ENCODE data around the gene EPHA2. TPM values are rescaled to one million over a fixed set of nuclear protein-coding genes. Genes with fewer than 3 reads are reported as not detected.
A peak's percentile ranks its signal among the peaks of the same experiment; 100 is the strongest.
"Not testable (repeated sequence)": the region's sequence is repeated elsewhere in the genome, so short reads cannot be mapped to it uniquely, and the experiment has no call there.

Gene EPHA2
- total RNA-seq, 1 donor from 2014 or later, result 28.3 TPM

DNA sequence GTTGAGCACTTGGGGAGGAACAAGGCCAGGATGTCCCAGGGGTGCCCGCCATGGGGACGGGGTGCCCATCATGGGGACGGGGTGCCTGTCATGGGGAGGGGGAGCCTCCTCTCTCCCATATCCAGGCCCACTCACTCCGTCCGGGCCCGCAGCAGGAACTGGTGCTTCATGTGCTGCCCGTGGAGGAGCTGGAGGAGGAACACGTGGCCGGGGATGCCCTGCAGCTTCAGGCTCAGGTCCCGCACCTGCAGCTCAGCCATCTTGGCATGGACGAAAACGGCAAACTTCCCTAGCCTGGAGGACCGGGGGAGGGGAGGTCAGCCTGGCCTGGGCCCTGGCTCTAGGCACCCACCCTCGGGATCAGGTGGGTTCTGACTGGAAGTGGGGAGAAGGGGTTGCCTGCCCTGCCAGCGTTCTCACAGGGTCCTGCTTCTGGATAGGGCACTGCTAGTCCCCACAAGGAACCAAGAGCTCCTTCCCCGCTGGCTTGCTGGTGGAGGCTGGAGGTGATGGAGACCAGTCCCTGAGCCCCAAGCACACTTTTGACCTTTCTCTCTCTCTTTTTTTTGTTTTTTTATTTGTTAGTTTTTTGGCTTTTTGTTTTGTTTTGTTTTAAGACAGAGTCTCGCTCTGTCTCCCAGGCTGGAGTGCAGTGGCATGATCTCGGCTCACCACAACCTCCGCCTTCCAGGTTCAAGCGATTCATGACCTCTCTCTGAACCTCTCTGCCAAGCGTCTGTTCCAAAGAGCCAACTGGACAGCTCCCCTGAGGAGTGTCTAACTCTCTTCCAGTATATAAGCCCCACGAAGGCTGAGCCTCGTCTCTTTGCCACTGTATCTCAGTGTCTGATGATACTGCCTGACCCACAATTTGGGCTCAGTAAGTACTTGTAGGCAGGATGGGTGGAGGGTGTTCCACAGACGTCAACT is 46.7 kb upstream of the EPHA2 start:
- H3K27me3 Mint-ChIP-seq, result no peaks in the 10 kb centered on the region
- H3K4me1 Mint-ChIP-seq (ENCODE audit: low read depth), result peaks cover 3% of the 10 kb centered on the region
- TF ChIP-seq, protein P1, sequence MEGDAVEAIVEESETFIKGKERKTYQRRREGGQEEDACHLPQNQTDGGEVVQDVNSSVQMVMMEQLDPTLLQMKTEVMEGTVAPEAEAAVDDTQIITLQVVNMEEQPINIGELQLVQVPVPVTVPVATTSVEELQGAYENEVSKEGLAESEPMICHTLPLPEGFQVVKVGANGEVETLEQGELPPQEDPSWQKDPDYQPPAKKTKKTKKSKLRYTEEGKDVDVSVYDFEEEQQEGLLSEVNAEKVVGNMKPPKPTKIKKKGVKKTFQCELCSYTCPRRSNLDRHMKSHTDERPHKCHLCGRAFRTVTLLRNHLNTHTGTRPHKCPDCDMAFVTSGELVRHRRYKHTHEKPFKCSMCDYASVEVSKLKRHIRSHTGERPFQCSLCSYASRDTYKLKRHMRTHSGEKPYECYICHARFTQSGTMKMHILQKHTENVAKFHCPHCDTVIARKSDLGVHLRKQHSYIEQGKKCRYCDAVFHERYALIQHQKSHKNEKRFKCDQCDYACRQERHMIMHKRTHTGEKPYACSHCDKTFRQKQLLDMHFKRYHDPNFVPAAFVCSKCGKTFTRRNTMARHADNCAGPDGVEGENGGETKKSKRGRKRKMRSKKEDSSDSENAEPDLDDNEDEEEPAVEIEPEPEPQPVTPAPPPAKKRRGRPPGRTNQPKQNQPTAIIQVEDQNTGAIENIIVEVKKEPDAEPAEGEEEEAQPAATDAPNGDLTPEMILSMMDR (IDR thresholded peaks at IDR 0.05; ENCODE audit: unreplicated experiment), result no peak
- H3K9me3 Mint-ChIP-seq (ENCODE audit: low read depth), result no peaks in the 10 kb centered on the region
- H3K27ac Mint-ChIP-seq, result no peak overlapping the region
- no peak overlapping the region for H3K4me3 Mint-ChIP-seq (ENCODE audit: low read depth)
- DNase-seq (ENCODE audit: low spot score, unreplicated experiment), result no peak
- peaks cover 26% of the 10 kb centered on the region for H3K36me3 Mint-ChIP-seq (ENCODE audit: insufficient read depth)

DNA sequence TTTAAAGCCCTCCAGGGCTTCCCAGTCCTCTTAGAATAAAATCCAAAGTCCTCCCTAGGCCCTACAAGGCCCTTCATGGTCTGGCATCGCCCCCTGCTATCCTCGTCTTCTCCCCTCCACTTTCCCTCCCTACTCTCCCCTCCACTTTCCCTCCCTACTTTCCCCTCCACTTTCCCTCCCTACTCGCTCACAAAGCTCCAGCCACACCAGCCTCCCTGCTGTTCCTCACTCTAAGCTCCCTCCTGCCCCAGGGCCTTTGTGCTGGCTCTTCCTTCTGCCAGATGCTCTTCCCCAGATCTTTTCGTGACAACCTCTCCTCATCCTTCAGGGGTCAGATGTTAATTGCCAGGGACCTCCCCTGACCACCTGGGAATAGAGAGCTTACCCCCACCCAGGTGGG is 43.8 kb upstream of the EPHA2 start:
- H3K9me3 Mint-ChIP-seq (ENCODE audit: low read depth), result no peaks in the 10 kb centered on the region
- TF ChIP-seq, protein P1 (IDR thresholded peaks at IDR 0.05; ENCODE audit: unreplicated experiment), result no peak
- H3K27me3 Mint-ChIP-seq, result no peaks in the 10 kb centered on the region
- H3K4me1 Mint-ChIP-seq (ENCODE audit: low read depth), result no peaks in the 10 kb centered on the region
- no peak overlapping the region for H3K4me3 Mint-ChIP-seq (ENCODE audit: low read depth)
- no peak for DNase-seq (ENCODE audit: low spot score, unreplicated experiment)
- H3K36me3 Mint-ChIP-seq (ENCODE audit: insufficient read depth), result peaks cover 31% of the 10 kb centered on the region
- no peak overlapping the region for H3K27ac Mint-ChIP-seq

DNA sequence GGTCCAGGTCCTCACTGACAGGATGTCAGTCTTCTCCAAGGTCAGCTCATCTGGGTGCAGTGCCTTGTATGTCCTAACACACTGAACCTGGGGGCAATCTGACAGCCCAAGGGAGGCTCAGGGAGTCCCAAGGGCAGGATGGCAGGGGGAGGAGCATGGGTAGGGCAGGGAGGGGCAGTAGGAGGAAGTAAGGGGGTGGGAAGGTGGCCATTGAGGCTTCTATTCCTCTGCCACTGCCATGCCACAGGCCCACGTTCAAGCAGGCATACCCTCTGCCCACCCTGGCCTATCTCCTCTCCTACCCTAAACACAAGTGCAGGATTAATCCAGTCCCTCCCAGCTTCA is 43.3 kb upstream of the EPHA2 start:
- Mint-ChIP-seq H3K4me3 (ENCODE audit: low read depth) (no peak overlapping the region), H3K27ac (no peak overlapping the region), H3K27me3 (no peaks in the 10 kb centered on the region), H3K36me3 (ENCODE audit: insufficient read depth) (peaks cover 28% of the 10 kb centered on the region), H3K4me1 (ENCODE audit: low read depth) (no peaks in the 10 kb centered on the region), H3K9me3 (ENCODE audit: low read depth) (no peaks in the 10 kb centered on the region)
- DNase-seq (ENCODE audit: low spot score, unreplicated experiment), result no peak
- TF ChIP-seq, protein P1 (IDR thresholded peaks at IDR 0.05; ENCODE audit: unreplicated experiment), result no peak

DNA sequence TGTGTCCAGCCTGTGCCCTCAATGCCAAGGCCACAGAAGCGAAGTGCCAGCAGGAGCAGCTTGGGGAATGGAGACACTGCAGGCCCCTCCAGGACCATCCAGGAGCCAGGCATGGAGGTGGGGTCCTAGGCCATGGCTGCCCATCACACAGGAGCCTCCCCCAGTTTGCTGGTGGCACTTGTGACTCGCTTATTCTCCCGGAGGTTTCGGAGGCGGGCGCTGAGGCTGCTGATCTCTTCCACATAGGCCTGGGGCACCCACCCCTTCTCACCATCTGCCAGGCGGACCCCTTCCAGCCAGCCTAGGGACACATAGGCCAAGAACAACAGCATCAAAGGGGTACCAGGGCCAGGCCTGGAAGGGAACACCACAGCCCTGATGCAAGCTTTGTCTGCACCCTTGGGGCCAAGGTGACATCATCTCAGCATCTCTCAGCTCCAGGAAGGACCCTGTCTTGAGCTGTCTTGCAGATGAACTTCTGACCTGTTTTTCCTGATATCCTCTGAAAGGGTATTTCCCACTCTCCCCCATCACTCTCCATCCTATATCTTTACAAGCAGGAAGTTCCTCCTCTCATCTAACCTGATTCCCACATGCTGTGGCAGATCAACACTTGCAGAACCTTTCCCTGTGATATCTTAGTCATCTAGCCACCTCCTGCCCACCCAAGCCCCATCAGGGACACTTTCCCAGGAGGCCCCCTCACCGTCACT is 42.7 kb upstream of the EPHA2 start:
- no peaks in the 10 kb centered on the region for H3K9me3 Mint-ChIP-seq (ENCODE audit: low read depth)
- DNase-seq (ENCODE audit: low spot score, unreplicated experiment), result no peak
- no peak overlapping the region for H3K27ac Mint-ChIP-seq
- H3K36me3 Mint-ChIP-seq (ENCODE audit: insufficient read depth), result peaks cover 26% of the 10 kb centered on the region
- TF ChIP-seq, protein P1 (IDR thresholded peaks at IDR 0.05; ENCODE audit: unreplicated experiment), result no peak
- H3K4me1 Mint-ChIP-seq (ENCODE audit: low read depth), result no peaks in the 10 kb centered on the region
- no peak overlapping the region for H3K4me3 Mint-ChIP-seq (ENCODE audit: low read depth)
- no peaks in the 10 kb centered on the region for H3K27me3 Mint-ChIP-seq

DNA sequence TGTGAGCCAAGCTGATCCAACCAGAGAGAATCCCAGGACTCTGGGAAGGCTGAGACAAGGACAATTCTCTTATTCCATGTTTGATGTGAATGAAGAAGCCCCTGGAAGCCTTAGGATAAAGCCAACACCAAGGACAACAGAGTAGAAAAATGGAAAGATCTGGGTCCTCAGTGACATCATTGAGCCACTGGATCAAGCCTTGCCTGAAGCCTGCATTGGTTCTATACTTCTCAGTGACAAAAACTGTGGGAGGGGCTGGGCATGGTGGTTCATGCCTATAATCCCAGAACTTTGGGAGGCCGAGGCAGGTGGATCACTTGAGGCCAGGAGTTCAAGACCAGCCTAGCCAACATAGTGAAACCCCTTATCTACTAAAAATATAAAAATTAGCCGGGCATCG is 41.0 kb upstream of the EPHA2 start:
- Mint-ChIP-seq H3K27me3 (no peaks in the 10 kb centered on the region), H3K4me1 (ENCODE audit: low read depth) (no peaks in the 10 kb centered on the region), H3K36me3 (ENCODE audit: insufficient read depth) (peaks cover 16% of the 10 kb centered on the region), H3K4me3 (ENCODE audit: low read depth) (no peak overlapping the region), H3K27ac (peak overlapping the region; percentile 63), H3K9me3 (ENCODE audit: low read depth) (no peaks in the 10 kb centered on the region)
- TF ChIP-seq, protein P1 (IDR thresholded peaks at IDR 0.05; ENCODE audit: unreplicated experiment), result no peak
- no peak for DNase-seq (ENCODE audit: low spot score, unreplicated experiment)

DNA sequence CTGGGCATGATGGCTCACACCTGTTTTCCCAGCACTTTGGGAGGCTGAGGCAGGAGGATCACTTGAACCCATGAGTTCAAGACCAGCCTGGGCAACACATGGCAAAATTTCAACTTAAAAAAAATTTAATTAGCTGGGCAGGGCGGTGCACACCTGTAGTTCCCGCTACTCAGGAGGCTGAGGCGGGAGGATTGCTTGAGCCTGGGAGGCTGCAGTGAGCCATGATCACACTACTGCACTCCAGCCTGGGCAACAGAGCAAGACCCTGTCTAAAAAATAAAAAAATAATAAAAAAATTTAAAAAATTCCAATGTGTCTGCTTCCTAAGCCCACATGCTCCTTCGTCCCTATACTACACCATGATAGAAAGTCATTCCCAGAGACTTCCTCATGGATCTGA is 40.3 kb upstream of the EPHA2 start:
- H3K27me3 Mint-ChIP-seq; H3K9me3 Mint-ChIP-seq (ENCODE audit: low read depth): not testable (repeated sequence)

More for the DNA sequence above, 40.3 kb upstream of the EPHA2 start:
- H3K4me1 Mint-ChIP-seq (ENCODE audit: low read depth); H3K27ac Mint-ChIP-seq; H3K4me3 Mint-ChIP-seq (ENCODE audit: low read depth); DNase-seq (ENCODE audit: low spot score, unreplicated experiment): not testable (repeated sequence)
- H3K36me3 Mint-ChIP-seq (ENCODE audit: insufficient read depth), result peaks cover 14% of the 10 kb centered on the region

Data from progenitor cell of endocrine pancreas (in vitro differentiated cells).